ENCODE data around the gene MACROD2.

DNA sequence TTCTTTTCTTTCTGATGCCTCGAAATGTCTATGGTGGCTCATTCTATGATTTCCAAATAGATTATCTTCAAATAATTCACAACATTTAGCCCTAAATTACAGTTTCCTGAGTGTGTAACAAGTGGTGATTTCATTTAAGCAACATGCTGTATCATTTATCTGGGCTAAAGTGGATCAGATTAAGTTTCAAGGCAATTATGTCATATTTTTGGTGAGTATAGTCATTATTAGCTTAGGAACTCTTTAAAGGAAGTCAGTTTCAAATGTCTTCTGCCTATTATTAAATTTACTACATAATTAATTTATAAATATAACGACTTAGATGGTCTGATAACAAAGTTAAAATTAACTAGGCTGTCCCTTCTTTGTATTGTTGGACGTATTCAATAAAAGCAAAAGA is 1190.0 kb downstream of the MACROD2 start:
- TF ChIP-seq, protein P1, sequence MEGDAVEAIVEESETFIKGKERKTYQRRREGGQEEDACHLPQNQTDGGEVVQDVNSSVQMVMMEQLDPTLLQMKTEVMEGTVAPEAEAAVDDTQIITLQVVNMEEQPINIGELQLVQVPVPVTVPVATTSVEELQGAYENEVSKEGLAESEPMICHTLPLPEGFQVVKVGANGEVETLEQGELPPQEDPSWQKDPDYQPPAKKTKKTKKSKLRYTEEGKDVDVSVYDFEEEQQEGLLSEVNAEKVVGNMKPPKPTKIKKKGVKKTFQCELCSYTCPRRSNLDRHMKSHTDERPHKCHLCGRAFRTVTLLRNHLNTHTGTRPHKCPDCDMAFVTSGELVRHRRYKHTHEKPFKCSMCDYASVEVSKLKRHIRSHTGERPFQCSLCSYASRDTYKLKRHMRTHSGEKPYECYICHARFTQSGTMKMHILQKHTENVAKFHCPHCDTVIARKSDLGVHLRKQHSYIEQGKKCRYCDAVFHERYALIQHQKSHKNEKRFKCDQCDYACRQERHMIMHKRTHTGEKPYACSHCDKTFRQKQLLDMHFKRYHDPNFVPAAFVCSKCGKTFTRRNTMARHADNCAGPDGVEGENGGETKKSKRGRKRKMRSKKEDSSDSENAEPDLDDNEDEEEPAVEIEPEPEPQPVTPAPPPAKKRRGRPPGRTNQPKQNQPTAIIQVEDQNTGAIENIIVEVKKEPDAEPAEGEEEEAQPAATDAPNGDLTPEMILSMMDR (IDR thresholded peaks at IDR 0.05): no peak
- no peak for TF ChIP-seq ZFX (IDR thresholded peaks at IDR 0.05; ENCODE audit: borderline replicate concordance)
